Fibroblast of skin of abdomen (primary cell): Measurements from ENCODE around the gene C22orf31.
"Not testable (repeated sequence)": the region's sequence is repeated elsewhere in the genome, so short reads cannot be mapped to it uniquely, and the experiment has no call there.

Experiments
- DNase-seq: peaks from one replicate; pipeline ENCODE4 v3.0.0-alpha.2; 2013

Gene C22orf31

DNA sequence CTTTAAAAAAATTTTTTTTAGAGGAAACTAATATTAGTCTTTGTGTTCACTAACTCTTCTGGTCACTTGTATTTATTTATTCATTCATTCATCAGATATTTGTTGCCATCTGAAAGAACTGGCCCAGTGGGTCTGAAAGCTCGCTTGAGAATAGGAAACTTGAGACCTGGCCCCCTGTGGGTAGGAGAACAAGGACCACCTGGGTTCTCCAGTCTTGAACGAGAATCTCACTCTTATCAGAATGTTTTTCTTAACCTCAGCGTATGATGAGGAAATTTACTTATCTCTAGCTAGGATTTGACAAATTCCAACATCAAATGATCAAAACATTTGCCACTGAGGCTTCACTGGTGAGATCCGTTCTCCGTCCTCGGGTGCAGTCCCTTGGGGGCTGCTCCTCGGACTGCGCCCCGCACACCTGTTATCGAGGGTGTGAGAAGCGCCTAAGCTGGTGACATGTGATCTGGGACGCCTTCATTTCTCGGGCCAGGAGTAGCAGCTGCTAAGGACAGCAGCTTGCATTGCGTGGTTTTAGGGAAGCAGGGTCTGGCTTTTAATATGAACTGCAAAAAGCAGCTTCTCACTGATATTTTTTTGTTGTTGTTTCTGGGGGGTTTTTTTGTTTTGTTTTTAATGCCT is 6.3 kb downstream of the C22orf31 start:
- no peak for DNase-seq

GRCh38 chr22:29054251-29054767 is 7.3 kb downstream of the C22orf31 start:
- DNase-seq: no peak

- DNase-seq: no peak
Measured at GRCh38 chr22:29053048-29053702, 8.5 kb downstream of the C22orf31 start.

DNA sequence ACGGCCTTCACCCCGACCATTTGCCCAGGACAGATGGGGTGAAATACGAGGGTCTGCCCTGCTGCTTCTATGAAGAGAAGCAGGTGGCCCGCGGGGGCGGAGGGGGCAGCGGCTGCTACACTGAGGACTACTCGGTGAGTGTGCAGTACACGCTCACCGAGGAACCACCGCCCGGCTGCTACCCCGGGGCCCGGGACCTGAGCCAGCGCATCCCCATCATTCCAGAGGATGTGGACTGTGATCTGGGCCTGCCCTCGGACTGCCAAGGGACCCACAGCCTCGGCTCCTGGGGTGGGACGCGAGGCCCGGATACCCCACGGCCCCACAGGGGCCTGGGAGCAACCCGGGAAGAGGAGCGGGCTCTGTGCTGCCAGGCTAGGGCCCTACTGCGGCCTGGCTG is 11.2 kb downstream of the C22orf31 start:
- DNase-seq: no peak

DNA sequence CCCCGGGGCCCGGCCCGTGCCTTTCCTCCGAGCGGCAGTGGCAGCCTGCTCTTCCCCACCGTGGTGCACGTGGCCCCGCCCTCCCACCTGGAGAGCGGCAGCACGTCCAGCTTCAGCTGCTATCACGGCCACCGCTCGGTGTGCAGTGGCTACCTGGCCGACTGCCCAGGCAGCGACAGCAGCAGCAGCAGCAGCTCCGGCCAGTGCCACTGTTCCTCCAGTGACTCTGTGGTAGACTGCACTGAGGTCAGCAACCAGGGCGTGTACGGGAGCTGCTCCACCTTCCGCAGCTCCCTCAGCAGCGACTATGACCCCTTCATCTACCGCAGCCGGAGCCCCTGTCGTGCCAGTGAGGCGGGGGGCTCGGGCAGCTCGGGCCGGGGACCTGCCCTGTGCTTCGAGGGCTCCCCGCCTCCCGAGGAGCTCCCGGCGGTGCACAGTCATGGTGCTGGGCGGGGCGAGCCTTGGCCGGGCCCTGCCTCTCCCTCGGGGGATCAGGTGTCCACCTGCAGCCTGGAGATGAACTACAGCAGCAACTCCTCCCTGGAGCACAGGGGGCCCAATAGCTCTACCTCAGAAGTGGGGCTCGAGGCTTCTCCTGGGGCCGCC is 11.9 kb downstream of the C22orf31 start:
- DNase-seq: no peak

DNA sequence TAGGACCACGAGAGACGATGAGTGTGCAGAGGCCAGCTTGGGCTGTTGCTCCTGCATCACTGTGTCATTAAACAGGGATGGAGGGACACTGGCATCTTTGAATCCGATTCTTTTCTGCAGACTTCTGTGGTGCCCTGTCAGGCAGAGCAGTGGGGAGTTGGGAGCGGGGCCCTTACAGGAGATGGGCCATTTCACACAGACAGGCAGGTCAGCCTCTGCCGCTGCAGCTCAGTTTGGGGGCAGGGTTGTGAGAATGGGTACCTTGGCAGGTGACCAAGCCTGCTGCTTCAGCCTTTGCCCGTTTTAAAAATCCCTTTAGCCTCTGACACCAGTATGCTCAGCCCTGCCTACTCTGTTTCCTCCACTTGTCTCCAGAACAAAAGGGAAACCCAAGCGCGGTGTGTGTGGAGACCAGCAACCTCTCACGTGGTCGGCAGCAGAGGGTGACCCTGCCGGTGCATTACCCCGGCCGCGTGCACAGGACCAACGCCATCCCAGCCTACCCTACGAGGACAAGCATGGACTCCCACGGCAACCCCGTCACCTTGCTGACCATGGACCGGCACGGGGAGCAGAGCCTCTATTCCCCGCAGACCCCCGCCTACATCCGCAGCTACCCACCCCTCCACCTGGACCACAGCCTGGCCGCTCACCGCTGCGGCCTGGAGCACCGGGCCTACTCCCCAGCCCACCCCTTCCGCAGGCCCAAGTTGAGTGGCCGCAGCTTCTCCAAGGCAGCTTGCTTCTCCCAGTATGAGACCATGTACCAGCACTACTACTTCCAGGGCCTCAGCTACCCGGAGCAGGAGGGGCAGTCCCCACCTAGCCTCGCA is 12.6 kb downstream of the C22orf31 start:
- DNase-seq: no peak

GRCh38 chr22:29044657-29045176 is 16.9 kb downstream of the C22orf31 start:
- DNase-seq: peak; percentile 72

- peak; percentile 70 for DNase-seq
Measured at GRCh38 chr22:29043906-29044575, 17.6 kb downstream of the C22orf31 start.

DNA sequence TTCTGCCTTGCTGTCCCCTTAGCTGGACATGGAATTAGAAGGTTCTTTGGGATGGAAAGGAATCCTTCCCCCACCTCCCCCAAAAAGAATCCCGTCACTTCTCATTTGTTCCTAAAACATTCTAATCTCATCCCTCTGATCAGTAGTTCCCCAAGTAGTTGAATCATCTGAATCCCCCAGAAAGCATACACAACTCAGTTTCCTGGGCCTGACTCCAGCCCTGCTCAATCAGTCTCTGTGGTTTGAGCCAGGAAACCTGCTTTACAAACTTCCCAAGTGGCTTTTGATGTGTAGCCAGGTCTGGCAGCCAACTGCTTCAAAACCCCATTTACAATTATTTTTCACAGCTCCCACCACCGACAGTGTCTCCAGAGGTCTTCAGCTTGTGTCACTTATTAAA is 20.2 kb downstream of the C22orf31 start:
- DNase-seq: peak; percentile 74

DNA sequence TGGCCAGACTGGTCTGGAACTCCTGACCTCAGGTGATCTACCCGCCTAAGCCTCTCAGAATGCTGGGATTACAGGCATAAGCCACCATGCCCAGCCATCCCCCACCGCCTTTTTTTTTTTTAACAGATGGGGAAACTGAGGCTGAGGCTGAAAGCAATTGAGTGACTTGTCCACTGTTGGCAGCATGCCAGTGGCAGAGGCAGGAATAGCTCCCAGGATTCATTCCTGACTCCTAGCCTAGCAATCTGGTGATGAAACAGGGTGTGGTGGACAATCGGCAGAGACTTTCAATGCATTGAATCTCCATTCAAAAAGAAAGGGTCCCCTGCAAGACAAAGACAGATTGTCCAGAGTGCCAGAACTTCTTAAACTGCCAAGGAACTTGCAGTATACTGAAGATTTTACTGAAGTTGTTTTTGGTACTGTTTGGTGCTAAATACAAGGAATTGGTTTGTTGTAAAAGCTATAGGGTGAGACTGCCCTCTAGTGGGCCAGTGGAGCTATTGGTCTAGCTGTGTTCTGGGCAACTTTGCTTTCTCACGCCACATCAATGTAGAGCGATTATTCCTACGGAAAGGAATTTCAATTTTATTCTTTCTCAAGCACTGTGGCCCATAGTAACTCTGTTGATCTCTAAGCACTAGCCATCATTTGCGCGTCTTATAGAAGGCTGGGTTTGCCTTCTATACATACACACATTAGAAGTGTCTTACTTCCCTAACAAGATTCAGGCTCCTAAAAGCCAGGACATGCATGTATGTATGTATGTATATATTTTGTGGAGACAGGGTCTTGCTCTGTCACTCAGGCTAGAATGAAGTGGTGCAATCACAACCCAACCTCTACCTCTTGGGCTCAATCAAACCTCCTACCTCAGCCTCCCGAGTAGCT is 21.0 kb downstream of the C22orf31 start:
- peak; percentile 86 for DNase-seq

DNA sequence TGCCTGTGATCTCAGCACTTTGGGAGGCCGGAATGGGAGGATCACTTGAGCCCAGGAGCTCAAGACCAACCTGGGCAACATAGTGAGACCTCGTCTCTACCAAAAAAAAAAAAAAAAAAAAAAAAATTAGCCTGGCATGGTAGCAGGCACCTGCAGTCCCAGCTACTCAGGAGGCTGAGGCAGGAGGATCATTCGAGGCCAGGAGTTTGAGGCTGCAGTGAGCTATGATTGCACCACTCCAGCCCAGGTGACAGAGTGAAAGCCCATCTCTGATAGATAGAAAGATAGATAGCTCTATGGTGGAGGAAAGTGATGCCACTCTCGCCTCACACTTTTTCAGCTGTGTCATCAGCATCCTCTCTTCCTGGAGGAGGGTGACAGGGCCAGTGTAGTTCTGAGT is 21.9 kb downstream of the C22orf31 start:
- not testable (repeated sequence) for DNase-seq

- no peak for DNase-seq
Measured at GRCh38 chr22:29039148-29039547, 22.5 kb downstream of the C22orf31 start.

DNA sequence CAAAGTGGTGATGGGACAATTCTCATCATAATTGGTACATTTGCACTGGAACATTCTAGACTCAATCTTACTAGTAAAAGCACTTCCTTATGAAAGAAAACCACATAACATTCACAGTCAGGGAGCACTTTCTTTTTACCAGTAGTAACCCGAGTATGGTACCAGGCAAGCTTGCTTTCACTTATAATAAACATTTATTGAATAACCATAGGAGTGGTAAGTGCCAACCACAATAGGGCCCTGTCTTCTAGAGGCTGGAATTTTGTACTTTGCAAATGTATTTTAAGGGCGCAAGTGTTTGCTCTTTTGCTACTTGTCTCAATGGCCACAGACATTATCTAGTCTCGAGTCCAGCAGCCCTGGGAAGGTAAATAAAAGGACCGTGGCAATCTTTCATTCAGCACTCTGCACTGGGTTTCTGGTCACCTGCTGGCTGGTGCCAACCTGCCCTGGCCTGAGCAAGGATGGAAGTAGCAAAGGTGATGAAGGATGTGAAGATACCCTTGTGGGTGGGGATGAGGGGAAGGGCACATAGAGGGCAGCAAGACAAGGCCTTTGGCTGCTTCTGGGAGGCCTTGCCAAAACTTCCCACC is 24.2 kb downstream of the C22orf31 start:
- no peak for DNase-seq

GRCh38 chr22:29032584-29032983 is 29.0 kb downstream of the C22orf31 start:
- DNase-seq: no peak

DNA sequence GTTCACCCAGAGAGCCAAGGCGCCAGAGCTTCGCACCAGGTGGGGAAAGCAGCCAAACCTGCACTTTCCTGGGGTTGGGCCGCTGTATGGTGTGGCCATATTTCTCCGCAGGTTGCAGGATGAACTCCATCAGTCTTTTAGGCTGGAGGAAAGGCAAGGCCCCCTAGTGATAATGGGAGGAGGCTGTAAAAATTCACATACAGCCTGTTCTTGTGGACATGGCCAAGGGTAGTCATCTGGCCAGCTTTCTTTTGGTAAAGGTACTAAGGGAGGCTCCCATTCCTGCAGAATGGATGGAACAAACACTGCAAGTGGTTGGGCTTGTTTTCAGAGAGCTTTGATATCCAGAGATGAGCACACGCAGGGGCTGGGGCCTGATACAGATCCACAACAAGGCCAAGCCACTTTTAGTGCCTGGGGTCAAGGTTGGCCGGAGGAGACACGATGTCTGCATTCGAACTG is 29.6 kb downstream of the C22orf31 start:
- no peak for DNase-seq

GRCh38 chr22:29031227-29032011 is 30.2 kb downstream of the C22orf31 start:
- DNase-seq: peak; percentile 95

- DNase-seq: peak; percentile 81
Measured at GRCh38 chr22:29030618-29031226, 30.9 kb downstream of the C22orf31 start.

DNA sequence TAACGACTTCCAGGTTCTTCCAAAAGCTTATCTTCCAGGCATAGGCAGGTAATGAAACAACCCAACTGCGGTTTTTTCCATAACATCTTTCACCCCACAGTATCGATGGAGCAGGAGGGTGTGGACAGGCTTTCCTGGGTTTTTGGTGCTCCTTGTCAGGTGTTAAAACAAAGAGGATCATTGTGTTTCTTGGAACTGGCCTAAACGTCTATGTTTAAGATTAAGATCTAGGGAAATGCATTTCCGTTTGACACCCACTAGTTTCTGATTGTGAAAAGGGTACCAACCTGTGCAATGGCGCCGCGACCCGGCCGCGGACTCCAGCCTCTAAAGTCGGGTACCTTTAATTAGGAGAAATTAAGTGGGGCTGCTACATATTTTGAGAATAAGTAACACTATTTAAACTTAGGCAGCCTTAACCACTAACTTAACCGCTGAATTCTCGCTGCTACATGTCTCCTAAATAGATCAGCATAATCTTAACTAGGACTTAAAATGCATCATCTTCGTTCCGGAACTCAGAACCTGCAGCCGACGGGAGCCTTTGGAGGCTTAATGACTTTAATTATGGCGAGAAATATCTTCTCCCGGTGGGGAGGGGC is 31.5 kb downstream of the C22orf31 start:
- DNase-seq: peak; percentile 52
